ENCODE data around the gene LPCAT2. TPM values are rescaled to one million over a fixed set of nuclear protein-coding genes. Genes with fewer than 3 reads are reported as not detected.

The LPCAT2 gene
- total RNA-seq, 1 donor from 2014 or later: 1.6 TPM

DNA sequence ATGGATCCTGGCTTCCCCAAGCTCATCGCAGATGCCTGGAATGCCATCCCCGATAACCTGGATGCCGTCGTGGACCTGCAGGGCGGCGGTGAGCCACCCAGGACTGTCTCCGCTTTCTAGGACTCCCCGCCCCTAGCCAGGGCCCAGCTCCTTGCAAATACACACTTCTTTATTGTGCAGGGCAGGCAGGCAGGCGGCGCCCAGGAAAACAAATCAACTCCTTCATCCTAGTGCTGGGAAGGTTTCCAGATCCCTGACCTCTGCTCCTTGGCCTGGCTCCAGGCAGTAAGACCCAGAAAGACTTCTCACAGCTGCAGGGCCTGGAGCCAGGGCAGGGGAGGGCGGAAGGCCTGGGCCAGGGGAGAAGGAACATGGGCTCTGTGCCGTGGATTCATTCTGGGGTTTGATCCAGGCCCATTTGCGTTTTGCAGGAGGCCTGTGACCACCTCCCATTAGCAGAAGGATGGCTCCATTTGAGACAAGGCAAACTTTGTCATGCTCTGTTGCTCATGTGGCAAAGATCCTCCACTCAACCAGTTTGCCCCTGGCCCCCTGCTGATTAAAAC lies 6.0 kb upstream of the LPCAT2 start:
- DNase-seq (ENCODE audit: low spot score): peak; percentile 92

GRCh38 chr16:55503726-55504550 lies 4.9 kb upstream of the LPCAT2 start:
- ATAC-seq: no peak
- DNase-seq (ENCODE audit: low spot score): peak; percentile 34

More for the DNA sequence above, 6.0 kb upstream of the LPCAT2 start:
- peak; percentile 95 for ATAC-seq

- ATAC-seq (no peak), DNase-seq (ENCODE audit: low spot score) (no peak)
Observed at GRCh38 chr16:55505333-55506015, 3.4 kb upstream of the LPCAT2 start.

- DNase-seq (ENCODE audit: low spot score): peak; percentile 27
- ATAC-seq: no peak
Observed at GRCh38 chr16:55506083-55506482, 2.8 kb upstream of the LPCAT2 start.

DNA sequence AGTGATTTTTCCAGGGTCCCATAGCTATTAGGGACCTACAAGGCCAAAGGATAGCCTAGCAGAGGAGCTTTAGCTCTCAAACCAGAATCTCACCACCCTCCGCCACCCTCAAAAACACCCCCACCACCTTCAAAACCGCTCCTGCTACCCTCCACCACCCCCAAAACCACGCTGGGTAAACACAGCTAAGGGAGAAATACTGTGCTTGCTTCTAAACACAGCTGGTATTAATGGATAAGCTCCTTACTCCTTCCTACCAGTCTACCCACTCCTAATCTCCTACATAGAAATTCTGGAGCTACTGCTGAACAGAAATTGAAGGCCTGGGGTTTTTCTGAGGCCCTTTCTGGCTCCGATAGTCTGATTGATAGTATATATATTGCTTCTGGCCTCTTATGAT lies 2.2 kb upstream of the LPCAT2 start:
- ATAC-seq: no peak
- DNase-seq (ENCODE audit: low spot score): peak; percentile 27

GRCh38 chr16:55508271-55508921 lies 476 bp upstream of the LPCAT2 start:
- ATAC-seq (peak; percentile 8), DNase-seq (ENCODE audit: low spot score) (no peak)

GRCh38 chr16:55510185-55510805 lies 1.4 kb downstream of the LPCAT2 start:
- no peak for ATAC-seq
- DNase-seq (ENCODE audit: low spot score): no peak

- no peak for ATAC-seq
- no peak for DNase-seq (ENCODE audit: low spot score)
Observed at GRCh38 chr16:55512941-55513340, 4.1 kb downstream of the LPCAT2 start.

GRCh38 chr16:55513616-55514015 lies 4.7 kb downstream of the LPCAT2 start:
- DNase-seq (ENCODE audit: low spot score): no peak
- ATAC-seq: no peak

DNA sequence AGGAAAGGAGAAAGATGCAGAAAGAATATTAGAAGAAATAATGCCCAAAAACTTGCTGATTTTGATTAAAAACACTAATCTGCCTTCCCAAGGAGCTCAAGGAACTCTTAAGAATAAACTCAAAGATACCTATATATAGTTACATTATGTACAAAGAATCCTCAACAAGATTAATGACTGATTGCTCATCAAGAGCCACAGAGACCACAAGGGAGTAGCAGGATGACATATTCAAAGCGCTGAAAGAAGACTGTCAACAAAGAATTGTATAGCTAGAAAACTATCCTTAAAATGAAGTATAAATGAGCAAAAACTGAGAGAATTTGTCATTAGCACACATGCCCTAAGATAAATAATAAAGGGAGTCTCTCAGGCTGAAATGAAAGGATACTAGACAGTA lies 6.2 kb downstream of the LPCAT2 start:
- DNase-seq (ENCODE audit: low spot score): no peak
- ATAC-seq: no peak

GRCh38 chr16:55521792-55522191 lies 12.9 kb downstream of the LPCAT2 start:
- DNase-seq (ENCODE audit: low spot score) (no peak), ATAC-seq (no peak)

DNA sequence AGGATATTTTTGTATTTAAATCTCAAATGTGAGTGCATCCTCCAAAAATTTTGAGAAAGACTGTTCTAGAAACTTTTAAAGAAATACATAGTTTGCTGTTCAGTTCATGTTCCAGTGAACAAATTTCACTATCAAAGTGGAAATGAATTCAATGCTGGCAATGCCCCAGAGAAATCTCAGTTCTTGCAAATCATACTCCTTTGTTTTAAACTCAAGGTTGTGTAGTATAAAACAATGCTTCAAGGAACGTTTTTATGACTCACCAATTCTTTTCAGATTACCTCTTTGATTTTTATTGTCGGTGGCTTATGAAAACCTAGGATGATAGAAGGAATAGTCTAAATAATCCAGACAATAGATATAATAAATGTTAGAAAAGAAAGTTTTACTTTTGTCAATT lies 17.6 kb downstream of the LPCAT2 start:
- DNase-seq (ENCODE audit: low spot score) (no peak), ATAC-seq (no peak)

GRCh38 chr16:55527885-55528284 lies 19.0 kb downstream of the LPCAT2 start:
- no peak for ATAC-seq
- no peak for DNase-seq (ENCODE audit: low spot score)

DNA sequence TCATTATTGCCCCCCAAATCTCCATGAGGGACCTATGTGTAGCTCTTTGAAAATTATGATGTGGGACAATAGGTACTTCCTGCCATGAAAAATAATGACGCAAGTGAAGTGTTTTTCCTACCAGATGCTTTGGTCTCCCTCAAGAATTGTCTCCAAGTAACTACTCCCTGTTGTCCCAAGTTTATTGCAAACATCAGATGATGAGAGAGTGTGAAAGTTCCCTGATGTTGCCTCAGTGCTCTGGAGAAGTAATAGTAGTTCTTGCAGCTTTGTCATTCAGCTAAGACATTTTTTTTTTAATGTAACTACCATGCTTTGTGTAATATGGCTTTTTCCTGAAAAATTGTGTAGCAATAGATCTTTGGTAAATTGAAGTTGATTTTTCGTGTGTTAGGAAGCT lies 20.1 kb downstream of the LPCAT2 start:
- no peak for DNase-seq (ENCODE audit: low spot score)
- no peak for ATAC-seq

DNA sequence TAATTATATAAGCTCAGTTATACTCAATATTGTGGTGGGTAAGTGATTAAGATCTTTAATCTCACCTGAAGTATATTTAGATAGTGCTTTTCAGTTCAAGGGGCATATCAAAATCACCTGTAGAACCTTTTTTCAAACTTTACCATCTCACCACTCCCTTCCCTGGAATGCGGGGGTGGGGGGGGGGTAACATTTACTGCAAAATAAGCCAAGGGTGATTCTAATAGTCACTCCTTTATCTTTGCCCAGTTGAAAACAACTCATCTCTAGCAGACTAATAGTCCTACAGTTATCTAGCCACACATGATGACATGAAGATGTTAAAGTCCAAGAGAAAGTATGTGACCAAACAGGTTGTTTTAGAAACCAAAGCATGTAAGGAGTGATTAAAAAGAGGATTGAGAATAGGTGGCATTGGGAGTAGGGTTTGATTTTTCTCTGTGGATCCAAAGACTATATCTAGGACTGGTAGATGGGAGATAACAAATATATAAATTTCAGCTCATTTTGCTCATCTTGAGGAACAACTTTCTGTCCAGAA lies 21.5 kb downstream of the LPCAT2 start:
- ATAC-seq: no peak
- DNase-seq (ENCODE audit: low spot score): no peak

- ATAC-seq (no peak), DNase-seq (ENCODE audit: low spot score) (no peak)
Observed at GRCh38 chr16:55532227-55532626, 23.4 kb downstream of the LPCAT2 start.

GRCh38 chr16:55534756-55535155 lies 25.9 kb downstream of the LPCAT2 start:
- ATAC-seq: no peak

DNA sequence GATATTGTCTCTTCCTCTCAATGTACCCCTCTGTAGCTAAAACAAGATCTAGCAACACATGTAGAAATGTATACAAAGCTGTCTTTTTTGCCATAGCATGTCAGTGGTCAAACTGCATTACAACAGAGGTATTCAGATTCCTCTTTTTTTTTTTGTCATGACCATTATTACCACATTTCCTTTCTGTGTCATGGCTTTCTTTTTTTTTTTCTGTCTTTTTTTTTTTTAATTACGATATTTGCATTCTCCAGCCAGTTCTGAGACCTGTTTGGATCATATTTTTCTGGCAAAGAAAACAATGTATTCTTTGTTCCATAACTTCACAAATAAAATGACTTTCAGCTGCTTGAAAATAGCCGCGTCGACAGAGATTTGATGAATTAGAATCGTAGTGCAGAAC lies 30.2 kb downstream of the LPCAT2 start:
- ATAC-seq (no peak), DNase-seq (ENCODE audit: low spot score) (no peak)

More at GRCh38 chr16:55534756-55535155, 25.9 kb downstream of the LPCAT2 start:
- no peak for DNase-seq (ENCODE audit: low spot score)

DNA sequence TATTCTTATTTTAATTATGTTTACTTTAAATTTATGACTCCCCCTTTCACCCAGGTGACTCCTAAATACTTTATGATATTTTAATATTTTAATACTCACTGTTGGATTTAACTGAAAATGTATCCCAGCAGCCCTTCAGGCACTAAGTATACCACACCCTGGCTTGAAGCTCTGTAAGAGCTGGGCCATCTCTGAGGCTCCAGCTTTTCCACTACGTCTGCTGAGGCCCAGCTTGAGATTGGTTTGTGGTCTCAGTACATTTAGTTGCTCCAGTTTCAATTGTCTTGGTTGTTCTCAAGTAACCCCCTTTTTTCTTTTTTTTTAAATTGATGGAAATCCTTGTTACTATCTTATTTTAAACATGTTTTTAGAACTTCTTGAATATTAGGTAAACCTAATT lies 30.6 kb downstream of the LPCAT2 start:
- DNase-seq (ENCODE audit: low spot score) (no peak), ATAC-seq (no peak)

GRCh38 chr16:55540221-55540620 lies 31.3 kb downstream of the LPCAT2 start:
- DNase-seq (ENCODE audit: low spot score) (no peak), ATAC-seq (no peak)
